ENCODE measurements around the gene FAT3.

Gene FAT3

DNA sequence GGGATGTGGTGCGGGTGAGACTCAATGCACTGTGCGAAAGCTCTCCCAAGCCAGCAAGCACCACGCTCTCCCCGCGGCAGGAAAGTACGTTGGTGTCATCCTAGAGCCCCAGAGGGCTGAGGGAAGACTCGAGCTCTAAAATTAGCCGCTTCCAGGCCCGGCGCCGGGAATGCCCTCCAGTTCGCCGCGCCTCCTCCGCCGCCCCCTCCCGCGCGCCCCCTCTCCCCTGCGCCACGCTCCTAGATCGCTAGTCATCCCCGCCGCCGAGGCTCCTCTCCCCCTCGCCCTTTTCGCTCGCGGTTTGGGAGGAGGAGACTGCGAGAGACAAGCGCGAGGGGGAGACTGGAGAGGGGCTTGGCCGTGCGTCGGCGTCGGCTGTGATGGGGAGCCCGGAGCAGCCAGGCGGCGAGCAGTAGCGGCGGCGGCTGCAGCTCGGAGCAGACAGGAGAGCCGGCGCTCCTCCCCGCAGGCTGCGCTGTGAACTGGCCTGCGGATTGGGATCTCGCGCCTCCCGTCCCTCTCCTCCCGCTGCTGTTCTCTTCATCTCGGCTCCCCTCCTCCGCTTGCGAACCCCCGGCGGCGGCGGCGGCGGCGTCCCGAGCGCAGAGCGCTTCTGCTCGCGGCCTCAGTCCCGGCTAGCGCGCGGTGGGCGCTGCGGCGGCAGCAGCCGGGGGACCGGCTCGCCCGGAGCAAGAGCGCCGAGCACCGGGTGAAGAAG lies at the start of gene FAT3:
Gene FAT3, plus strand, starts transcription at position 412 of the 718 bp plus-strand sequence. CDS start 127,295 bp downstream, outside the sequence.
- DNase-seq: no peak

DNA sequence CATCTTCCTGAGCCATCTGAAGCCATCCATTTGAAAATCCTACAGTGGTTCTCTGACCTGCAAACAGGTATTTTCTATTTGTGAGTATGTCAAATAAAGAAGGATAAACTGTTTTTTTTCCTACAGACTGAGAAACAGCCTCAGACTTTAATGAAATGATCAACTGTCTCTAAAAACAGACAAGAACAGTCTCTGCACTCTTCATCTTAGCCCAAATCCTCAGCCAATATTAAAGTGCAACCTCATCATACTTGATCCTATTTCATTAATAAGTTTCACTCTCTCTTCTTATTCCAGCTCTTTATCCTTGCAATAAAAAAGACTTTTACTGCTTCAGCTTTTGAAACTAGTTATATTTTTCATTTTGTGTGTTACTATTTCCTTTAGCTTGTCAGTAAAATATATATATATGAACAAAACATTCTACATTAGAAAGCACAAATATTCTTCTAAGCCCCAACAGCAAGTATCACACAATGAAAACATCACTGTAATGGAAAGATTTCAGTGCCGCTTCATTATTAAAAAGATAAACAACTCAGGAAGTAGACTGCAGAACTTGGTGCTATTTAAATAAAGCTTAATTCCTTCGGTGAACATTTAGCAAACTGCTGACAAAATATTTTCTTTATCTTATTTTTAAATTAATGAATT lies 45.5 kb upstream of the FAT3 start:
- DNase-seq: no peak

DNA sequence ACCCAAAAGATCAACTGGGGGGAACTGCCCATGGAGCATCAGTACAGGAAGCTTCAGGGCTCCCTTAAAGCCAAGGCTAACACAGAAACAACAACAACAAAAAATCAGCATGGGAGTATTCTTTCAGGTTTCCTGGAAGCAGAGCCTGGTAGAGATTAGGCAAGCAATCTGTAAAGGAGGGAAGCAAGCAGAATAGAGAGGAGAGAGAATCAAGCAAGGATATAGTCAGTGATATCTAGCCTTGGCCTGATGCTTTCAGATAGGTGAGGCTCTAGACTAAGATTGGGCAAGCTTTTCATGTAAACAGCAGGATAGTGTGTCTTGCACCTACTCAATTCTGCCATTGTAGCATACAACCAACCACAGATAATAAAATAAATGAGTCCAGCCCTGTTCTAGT lies 44.4 kb upstream of the FAT3 start:
- no peak for DNase-seq

DNA sequence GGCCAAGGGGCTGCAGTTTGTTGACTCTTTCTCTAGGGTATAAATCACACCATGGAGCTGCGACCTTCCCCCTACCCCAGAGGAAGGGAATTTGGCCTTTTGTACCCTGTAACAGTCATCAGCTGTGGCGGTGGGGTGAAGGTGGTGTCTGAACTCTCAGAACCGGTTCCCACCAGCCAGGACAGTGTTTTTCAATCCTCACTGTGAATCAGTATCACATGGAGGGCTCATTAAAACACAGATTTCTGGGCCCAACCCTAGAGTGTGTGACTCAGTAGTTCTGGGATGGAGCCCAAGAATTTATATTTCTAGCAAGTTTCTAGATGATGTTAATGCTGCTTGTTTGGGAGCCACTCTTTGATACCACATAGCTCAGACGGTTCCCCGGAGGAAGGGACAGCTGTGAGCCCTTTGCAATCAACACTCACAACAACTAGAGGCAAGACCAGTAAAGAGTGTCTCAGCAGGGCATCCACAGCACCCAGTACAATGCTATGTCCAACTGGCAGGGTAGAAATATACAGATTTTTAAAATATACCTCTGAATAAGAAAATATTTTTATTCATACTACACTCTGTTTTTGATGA lies 43.9 kb upstream of the FAT3 start:
- no peak for DNase-seq

DNA sequence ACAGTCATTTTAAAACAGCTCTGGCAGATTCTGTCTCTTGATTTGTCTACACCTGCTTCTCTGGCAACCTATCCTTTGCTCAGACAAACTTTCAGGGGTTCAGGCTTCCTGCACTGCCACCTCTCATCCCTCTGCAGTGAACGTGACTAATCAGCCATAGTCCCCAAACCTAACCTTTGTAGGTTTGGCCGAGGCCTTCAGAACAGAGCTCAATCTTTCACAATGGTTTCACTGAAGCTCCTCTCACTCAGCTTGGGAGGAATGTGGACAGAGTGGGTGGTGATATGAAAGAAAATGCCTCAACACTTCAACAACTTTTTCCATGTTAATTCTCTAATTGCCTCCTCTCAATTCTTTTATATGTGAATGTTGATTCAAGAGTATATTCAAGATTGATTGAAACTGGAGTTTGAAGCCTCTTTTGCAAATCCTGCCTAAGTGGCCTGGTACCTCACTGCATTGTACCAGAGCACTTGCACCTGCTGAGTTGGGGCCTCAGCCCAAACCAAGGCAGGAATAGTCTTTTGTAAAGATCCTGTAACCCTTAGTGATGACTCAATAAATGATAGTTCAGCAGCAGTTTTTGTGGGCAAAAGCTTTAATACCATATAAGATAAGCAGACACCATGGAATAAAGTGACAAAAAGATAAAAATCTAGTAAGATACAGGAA lies 33.9 kb upstream of the FAT3 start:
- DNase-seq: no peak

DNA sequence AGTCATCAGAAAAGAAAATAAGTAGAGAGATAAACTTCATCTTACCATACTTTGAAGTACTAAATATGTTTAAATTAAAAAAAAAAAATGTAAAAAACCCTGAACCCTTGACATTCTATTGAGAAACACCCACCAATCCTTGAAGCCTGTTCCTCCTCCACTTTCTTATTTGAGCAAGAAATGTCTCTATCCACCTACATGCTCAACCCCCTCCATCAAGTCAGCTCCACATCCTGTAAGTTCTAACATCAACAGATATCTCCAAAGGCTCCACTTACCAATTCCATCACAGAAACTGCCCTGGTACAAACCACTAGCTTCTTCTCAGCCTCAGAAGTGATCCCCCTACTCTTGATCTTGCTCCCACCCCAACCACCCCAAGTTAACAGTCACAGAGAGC lies 32.5 kb upstream of the FAT3 start:
- no peak for DNase-seq

DNA sequence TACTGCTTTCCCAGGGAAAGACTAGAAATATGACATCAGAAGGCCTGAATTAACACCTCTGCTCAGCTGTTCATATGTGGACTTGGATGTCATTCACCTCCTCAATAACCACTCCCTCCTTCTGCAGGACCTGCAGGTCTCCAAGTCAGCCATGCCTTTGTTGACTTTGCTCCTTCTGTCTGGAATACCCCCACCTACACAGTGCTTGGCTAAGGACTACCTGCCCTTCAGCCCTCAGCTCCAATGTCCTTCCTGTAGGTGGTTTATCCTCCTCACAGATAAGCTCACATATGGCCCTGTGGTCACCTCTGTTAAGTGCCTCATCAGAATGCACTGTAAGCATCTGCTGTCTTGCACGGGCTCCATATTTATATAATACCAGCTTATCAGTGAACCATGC lies 26.4 kb upstream of the FAT3 start:
- no peak for DNase-seq

DNA sequence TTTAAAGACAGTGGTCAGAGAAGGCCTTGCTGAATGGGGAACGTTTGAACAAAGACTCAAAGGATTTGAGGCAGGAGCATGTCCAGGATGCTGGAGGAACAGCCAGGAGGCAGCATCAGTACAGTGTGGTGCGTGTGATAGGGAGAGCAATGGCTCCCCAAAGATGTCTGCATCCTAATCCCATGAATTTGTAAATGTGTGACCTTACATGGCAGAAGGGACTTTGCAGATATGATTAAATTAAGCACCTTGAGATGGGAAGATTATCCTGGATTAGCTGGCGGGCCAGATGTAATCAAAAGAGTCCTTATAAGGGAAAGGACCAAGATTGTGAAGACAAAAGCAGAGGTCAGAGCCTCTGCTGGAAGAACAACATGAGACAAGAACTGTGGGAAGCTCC lies 24.6 kb upstream of the FAT3 start:
- no peak for DNase-seq

DNA sequence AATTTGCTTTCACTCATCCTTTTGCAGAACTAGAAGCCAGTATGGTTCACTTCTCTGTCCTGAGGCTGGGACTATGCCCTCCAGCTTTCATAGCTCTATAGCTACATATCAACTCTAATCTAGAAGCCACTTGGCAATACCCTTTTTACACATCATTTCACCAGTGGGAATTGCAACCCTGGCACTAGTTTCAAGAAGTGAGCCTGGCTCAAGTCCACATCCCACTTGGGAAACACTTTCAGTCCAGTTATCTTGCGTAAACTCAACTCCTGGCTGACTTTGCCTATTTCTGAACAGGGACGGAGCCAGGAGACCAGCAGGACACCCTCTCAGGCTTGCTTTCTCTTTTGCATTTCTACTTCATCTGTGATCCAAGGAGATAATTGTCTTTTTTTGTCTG lies 19.9 kb upstream of the FAT3 start:
- no peak for DNase-seq

DNA sequence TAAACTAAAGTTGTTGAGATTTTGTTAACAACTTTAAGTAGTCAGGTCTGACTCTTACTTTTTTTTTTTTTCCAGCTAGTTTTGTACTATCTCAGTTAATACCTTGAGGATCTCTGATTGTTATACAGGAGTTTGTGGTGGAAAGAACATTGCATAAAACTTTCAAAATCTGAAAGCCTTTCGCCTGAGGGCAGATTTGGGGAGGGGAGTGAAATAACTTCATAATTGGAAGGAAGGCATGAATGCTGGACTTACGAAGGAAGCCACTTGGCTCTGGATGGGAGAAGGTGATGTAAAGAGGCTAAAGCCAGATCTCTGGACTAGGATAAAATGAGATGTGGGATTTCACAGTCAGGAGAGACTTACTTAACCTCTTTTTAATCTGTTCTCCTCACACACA lies 18.2 kb upstream of the FAT3 start:
- no peak for DNase-seq

DNA sequence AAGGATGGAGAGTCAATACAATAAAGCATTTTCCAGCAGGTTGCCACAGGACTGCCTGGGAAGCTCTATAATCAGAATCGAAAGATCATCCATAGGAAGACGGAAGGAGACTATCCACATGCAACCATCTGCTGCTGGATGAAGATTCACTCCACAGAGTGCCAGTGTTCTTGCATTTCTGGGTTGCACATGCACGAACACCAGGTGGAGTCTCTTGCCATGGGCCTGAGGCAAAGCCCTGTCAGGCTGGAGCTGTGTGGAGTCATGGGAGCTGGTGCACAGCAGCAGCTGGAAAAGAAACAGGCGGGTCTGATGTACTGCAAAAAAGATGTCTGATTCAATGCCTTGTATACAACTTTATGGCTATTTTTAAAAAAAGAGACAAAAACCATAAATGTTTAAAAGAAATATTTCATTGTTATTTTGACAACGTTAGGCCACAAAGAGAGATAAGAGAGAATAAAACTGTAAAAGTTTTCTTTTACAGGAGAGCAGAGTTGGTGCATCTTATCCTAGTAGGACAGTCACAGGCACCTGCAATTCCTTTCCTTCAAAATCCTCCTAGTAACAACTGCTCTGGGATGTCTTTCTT lies 12.9 kb upstream of the FAT3 start:
- DNase-seq: no peak

DNA sequence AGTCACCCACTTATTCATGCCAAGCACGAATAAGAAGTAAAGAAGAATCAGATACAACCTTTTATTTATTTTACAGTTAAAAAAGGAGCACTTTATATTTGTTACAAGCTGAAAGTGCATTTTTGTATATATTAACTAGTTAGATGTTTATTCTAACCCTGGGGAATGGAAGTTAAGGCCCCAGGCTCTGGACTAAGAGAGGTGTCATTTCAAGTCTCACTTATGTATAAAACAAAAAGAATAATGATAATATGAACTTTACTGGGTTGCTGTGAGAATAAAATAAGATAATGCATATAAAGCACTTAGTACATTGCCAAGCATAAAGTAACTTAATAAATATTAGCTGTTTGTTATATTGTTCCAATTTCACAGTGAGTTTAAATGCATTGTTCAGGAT lies 12.1 kb upstream of the FAT3 start:
- no peak for DNase-seq

DNA sequence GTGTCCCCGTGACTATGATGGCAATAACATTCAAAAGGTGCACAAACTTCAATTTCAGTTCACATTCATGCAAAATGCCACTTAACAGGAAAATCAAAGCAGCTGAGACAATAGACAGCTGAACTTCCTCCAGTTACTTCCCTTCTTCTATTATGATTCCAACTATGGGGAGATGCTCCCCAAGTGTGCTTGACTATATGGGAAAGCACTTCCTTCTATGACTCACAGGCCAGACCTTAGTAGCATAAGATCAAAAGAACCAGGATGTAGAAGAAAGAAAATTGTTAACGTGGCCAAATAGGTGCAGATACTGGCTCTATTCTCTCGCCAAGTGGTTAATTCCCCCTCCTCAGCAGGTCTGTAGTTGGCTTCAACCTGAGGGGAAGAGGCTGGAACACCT lies 7.8 kb upstream of the FAT3 start:
- DNase-seq: no peak

DNA sequence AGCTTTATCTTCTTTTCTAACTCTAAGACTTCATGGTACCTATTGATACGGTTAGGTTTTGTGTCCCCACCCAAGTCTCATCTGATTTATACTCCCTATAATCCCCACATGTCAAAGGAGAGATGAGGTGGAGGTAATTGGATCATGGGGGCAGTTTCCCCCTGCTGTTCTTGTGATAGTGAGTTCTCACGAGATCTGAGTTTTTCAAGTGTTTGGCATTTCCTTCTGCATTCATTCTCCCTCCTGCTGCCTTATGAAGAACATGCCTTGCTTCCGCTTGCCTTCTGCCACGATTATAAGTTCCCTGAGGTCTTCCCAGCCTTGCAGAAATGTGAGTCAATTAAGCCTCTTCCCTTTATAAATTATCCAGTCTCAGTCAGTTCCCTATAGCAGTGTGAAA lies 5.1 kb upstream of the FAT3 start:
- no peak for DNase-seq

DNA sequence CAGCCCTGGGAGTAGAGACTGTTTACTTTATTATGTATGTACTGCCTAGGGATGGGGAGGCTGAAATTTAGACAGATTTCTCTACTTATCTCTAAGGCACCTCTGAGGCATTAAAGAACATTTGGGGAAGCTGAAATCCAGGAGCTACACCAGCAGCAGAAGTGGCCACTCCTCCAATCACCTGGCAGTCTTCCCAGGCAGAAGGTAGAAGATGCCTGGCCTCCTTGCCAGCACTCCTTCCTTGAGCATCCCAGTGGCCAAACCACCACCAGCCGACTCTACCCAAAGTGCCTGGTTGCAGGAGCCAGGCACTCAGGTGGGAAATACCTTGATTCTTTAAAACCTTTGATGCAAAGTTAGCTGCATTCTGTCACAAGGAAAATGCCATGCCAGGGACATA lies 1.9 kb upstream of the FAT3 start:
- DNase-seq: no peak

DNA sequence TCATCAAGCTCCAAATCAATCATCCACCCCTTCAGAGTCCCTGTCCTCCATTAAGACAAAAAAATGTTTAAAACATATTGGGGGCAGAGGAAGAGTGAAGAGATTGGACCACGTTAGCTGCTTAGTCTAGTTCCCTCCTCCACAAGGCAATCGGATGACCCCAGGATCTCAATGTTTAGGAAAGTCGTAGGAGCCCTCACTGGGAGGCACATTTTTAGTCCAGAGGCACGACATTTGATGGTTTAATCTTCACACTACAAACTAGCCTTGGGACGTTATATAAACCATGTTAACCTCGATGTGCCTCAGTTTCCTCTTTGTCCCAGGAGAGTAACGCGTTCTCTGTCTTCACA lies 588 bp upstream of the FAT3 start:
- no peak for DNase-seq

DNA sequence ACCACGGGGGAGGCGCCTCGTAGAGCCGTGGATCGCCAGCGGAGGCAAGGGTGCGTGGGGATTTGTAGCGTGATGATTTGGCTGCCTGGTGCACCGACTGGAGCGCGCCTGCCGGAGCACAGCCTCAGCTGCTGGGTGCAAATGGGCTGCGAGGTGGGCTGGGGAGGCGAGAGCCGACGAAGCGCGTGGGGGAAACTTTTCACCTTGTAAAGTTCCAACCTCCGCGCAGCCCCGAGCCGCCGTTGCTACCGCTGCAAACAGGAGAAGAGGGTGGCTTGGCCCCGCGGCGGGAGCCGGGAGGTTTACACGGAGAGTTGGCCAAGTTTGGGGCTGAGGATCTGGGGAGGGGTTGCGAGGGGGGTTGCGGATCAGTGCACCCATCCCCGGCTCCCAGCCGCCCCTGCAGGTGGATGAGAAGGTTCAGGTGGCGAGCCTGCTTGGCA lies 528 bp downstream of the FAT3 start:
- DNase-seq: no peak

DNA sequence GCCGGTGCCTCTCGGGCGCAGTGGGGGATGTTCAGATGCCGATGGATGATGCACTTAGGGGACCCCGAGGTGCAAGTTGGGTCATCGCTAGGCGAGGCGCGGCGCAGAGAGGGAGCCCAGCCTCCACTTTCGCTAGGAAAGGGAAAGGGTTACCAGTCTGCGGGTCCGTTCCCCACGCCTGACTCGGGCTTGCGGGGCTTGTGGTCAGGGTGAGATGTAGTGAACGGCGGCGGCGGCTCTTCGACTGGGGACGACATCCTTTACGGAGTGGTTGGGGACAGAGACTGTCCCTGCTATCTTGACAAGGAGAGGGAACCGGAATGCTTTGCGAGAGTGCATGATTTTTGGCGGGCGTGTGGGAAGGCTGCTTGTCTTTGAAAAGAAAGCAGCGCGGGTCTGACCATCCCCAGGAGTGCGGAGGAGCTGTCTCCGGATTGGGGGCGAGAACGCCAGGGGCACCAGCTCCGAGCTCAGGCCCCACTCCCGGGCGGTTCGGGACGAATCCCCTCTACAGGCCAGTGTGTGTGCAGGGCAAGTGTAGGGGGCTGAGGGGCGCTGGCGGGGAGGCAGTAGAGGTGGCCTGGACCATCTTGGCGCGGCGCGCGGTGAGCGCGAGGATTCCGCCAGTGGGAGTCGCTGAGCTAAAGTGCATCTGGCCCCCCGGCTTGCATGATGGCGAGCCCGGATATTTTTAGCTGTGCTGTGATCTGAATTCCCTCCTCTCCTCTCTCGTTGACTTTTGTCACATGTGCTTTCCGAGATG lies 1.1 kb downstream of the FAT3 start:
- no peak for DNase-seq

DNA sequence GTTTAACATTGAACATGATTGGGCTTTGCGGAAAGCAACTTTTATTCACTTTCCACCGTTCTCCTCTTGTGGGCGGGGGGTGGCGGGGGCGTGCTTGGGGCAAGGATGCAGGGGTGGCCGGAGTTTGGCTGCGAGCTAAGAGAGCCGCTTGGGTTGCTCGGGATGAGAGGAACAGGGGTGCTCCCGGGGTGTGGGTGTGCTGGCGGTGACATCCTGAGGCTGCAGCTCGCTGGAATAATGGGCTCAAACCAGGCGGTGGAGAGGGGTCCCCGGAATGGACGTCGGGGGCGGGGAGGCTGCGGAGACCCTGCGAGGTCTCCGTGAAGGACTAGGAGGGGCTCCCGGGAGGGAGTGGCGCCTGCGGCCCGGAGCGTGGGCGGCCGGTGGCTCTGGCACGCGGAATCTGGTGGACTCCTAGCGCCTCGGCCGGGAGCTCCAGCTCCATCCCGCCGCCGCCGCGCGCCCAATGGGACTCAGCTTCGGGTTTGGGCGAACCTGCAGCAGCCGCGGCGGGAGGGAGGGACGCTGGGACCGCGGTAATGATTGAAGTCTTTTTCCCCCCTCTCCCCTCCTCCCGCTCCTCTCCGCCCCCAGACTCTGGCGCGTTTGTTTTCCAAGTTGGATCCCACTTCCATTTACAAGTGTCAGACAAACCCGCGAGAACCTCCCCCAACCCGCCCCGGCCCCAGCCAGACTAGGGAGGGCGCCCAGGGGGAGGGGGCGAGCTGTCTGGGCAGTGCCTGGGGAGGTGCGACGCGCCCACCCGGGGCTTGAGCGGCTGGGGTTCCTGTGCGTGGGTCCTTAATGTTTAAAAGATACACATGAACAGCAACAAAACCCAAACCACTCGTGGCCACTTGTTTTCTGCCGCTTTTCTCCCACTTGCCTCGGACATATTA lies 2.0 kb downstream of the FAT3 start:
- DNase-seq: no peak

DNA sequence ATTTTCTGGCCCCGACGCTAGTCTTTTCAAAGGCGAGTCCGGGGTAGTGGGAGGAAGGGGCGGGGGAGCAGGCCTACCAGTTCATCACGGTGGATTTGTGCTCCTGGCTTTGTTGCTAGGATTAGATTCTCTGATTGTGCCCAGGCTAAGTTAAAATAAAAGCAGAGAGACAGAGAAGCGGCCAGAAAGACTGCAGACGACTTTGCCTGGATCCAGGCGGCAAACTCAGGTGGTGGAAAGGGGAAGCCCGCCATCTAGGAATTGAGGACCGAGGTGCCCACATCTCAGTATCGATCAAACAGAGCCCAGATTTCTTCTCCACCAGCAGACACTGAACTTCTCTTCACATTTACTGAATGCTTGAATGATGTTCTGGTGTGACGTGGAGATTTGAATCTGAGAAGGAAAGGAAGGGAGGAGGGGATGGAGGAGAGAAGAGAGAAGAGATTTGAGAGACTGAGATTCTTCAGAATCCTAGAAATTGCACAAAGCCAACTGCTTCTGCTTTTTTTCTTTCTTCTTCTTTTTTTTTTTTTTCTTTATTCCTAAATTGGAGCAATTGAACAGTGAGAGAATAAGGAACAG lies 2.7 kb downstream of the FAT3 start:
- no peak for DNase-seq

All from RPMI8226 (cell line).